Trophoblast cell (in vitro differentiated cells and primary cell): ENCODE results near the gene ATP23.

Experiments used
- DNase-seq, 2 donors: peaks; one replicate each; pipeline ENCODE4 v3.0.0-alpha.2; 2016
- H2AFZ ChIP-seq: 2 replicates; pipeline ENCODE4 v1.6.1; 2013; ENCODE audit warnings: low read length, moderate library complexity, mild to moderate bottlenecking; ENCODE audit not compliant: insufficient read depth, poor library complexity
- H2AK5ac ChIP-seq: 2 replicates; pipeline ENCODE4 v1.6.1; 2013; ENCODE audit warnings: mild to moderate bottlenecking, low read length
- H2BK120ac ChIP-seq: 2 replicates; pipeline ENCODE4 v1.6.1; 2013; ENCODE audit warnings: low read length, mild to moderate bottlenecking, moderate library complexity; ENCODE audit not compliant: insufficient read depth, poor library complexity
- H2BK12ac ChIP-seq: 2 replicates; pipeline ENCODE4 v1.6.1; 2013; ENCODE audit warnings: mild to moderate bottlenecking, low read length, moderate library complexity
- H2BK5ac ChIP-seq: 2 replicates; pipeline ENCODE4 v1.6.1; 2013; ENCODE audit warnings: low read length, low read depth, moderate library complexity, mild to moderate bottlenecking; ENCODE audit not compliant: poor library complexity
- H3K14ac ChIP-seq: 2 replicates; pipeline ENCODE4 v1.6.1; 2013; ENCODE audit warnings: mild to moderate bottlenecking, low read length
- H3K18ac ChIP-seq: 2 replicates; pipeline ENCODE4 v1.6.1; 2013; ENCODE audit warnings: mild to moderate bottlenecking, low read length
- H3K23ac ChIP-seq: 2 replicates; pipeline ENCODE4 v1.6.1; 2013; ENCODE audit warnings: low read length
- H3K27ac ChIP-seq: 2 replicates; pipeline ENCODE4 v1.5.1; 2013; ENCODE audit warnings: low read depth, mild to moderate bottlenecking, inconsistent platforms, low read length, moderate library complexity
- H3K27me3 ChIP-seq: 2 replicates; pipeline ENCODE4 v1.6.1; 2013; ENCODE audit warnings: inconsistent platforms, mild to moderate bottlenecking, low read length, moderate library complexity; ENCODE audit not compliant: insufficient read depth
- H3K36me3 ChIP-seq, 2 experiments: 1 replicate in 1 of 2; 2 replicates in 1 of 2; pipeline ENCODE4 v1.6.1; 2013; ENCODE audit warnings: low read length in 2 of 2, mild to moderate bottlenecking in 2 of 2, moderate library complexity in 1 of 2; ENCODE audit not compliant: insufficient read depth in 2 of 2, control insufficient read depth in 1 of 2
- H3K4ac ChIP-seq: 2 replicates; pipeline ENCODE4 v1.6.1; 2013; ENCODE audit warnings: low read depth, mild to moderate bottlenecking, low read length, moderate library complexity
- H3K4me1 ChIP-seq, 2 experiments: 1 replicate in 1 of 2; 2 replicates in 1 of 2; pipeline ENCODE4 v1.6.1; 2013; ENCODE audit warnings: low read length in 2 of 2, mild to moderate bottlenecking in 2 of 2, moderate library complexity in 1 of 2; ENCODE audit not compliant: insufficient read depth in 2 of 2, control insufficient read depth in 1 of 2
- H3K4me2 ChIP-seq: 2 replicates; pipeline ENCODE4 v1.6.1; 2013; ENCODE audit warnings: inconsistent platforms, mild to moderate bottlenecking, low read length, moderate library complexity
- H3K4me3 ChIP-seq: 2 replicates; pipeline ENCODE4 v1.5.1; 2013; ENCODE audit warnings: mild to moderate bottlenecking, low read depth, low read length, inconsistent platforms
- H3K79me1 ChIP-seq: one replicate; pipeline ENCODE4 v1.6.1; 2013; ENCODE audit warnings: low read length
- H3K79me2 ChIP-seq: 2 replicates; pipeline ENCODE4 v1.6.1; 2013; ENCODE audit warnings: low read length, mild to moderate bottlenecking; ENCODE audit not compliant: control insufficient read depth, insufficient read depth, poor library complexity
- H3K9ac ChIP-seq: 2 replicates; pipeline ENCODE4 v1.6.1; 2013; ENCODE audit warnings: mild to moderate bottlenecking, low read length
- H3K9me3 ChIP-seq: 2 replicates; pipeline ENCODE4 v1.6.1; 2013; ENCODE audit warnings: low read depth, mild to moderate bottlenecking, control low read depth, inconsistent platforms, low read length; ENCODE audit not compliant: insufficient read depth
- H4K12ac ChIP-seq: 2 replicates; pipeline ENCODE4 v1.6.1; 2013; ENCODE audit warnings: low read depth, mild to moderate bottlenecking, low read length, moderate library complexity
- H4K8ac ChIP-seq: 2 replicates; pipeline ENCODE4 v1.6.1; 2013; ENCODE audit warnings: low read depth, mild to moderate bottlenecking, low read length, moderate library complexity
- H4K91ac ChIP-seq: one replicate; pipeline ENCODE4 v1.6.1; 2013; ENCODE audit warnings: low read depth, mild to moderate bottlenecking, low read length, moderate library complexity
- WGBS: extraction: QIAGEN DNeasy Blood & Tissue Kit; methylation state at CpG from one replicate; pipeline ENCODE4 v1.1.7; 2013; ENCODE audit warnings: missing lambda C conversion rate; ENCODE audit not compliant: insufficient read length, insufficient coverage; ENCODE audit errors: extremely low coverage; 5-methylcytosine and 5-hydroxymethylcytosine counted together

ATP23 gene

DNA sequence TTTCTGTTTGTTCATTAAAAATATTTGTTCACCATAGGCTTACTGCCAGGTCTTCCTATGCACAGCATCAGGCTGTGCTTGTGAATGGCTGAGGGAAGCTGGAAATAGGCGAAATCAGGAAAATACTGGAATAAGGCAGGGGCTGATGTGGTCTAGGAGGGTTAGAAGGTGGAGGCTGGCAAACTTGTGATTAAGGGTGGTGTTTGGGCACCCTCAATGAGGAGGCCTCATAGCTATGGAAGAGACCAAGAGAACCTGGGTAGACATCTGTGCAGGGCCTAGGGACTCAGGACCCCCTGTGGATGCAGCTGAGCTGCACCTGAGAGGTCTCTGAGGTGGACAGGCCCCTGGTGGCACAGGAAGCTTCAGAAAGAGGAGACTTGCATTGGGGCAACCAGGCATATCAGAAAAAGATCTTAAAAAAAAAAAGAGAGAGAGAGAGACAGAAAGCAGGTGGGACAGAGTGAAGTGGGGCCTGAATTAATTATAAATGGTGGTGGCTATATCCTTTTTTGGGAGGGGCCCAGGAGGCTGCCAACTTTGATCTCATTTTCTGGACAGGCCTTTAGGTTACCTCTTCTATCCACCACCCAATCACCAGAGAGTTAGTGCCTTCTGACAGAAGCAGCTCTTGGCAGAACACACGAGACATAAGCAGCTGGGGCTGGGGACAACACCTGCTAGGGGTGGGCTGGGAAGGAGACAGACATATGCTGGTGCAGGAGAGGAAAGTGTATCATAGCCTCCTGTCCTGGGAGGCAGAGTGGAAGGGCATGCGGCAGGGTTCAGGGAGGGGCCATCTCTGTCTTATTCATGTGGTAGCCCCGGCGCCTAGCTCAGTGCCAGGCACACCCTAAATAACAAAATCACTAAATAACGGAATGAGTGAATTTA is 46.7 kb upstream of the ATP23 start:
- Histone ChIP-seq H3K36me3 (peaks cover 0 to 9% of the 10 kb centered on the region in 2 experiments), H3K23ac (no peak overlapping the region), H3K4me1 (peaks cover 3 to 13% of the 10 kb centered on the region in 2 experiments), H3K4me2 (no peak overlapping the region), H3K9me3 (peaks cover 2% of the 10 kb centered on the region), H3K14ac (no peak overlapping the region), H3K27ac (no peak overlapping the region), H2BK120ac (no peak overlapping the region), H2AFZ (no peak overlapping the region), H4K8ac (no peak overlapping the region), H2BK12ac (no peak overlapping the region), H3K79me1 (no peaks in the 10 kb centered on the region), H3K27me3 (peaks cover 16% of the 10 kb centered on the region), H4K12ac (no peak overlapping the region), H3K18ac (no peak overlapping the region), H3K9ac (no peak overlapping the region), H3K4ac (no peak overlapping the region), H3K4me3 (no peak overlapping the region), H3K79me2 (no peaks in the 10 kb centered on the region), H4K91ac (no peak overlapping the region), H2BK5ac (no peak overlapping the region), H2AK5ac (no peak overlapping the region)
- WGBS: no CpG with 5 or more reads among the region's 6 CpGs
- DNase-seq: no peak

DNA sequence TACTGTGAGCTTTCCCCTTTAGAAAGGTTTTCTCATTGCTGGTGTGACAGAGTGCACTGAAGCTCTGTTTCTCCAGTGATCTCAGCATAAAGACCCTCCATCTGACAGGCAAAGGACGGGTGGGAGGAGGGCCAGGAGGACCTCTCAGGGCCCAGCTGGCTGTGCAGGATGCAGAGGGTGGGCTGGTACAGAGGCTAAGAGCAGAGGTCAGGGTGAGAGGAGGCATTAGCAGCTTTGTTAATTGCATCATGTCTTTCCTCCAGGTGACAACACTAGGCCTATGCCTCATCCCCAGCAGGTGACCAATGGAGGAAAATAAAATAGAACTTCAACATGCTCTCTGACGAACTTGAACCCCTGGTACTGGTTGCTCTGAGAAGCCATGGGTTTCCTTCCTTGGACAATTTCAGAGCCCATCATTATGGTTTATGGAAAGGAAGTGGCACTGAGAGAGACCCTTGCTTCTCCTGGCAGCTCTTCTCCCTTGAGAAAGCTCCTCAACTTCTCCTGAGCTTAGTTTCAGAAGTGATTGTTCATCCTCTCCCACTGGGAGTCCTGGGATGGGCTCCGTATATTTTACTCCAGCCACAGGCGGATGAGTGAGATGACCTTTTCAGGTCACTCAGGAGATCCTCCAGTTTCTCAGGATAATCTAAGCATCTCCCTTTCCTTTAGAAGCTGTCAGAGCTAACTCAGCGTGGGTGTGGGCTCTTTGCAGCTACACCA is 45.8 kb upstream of the ATP23 start:
- no peak overlapping the region for H3K4ac ChIP-seq

DNA sequence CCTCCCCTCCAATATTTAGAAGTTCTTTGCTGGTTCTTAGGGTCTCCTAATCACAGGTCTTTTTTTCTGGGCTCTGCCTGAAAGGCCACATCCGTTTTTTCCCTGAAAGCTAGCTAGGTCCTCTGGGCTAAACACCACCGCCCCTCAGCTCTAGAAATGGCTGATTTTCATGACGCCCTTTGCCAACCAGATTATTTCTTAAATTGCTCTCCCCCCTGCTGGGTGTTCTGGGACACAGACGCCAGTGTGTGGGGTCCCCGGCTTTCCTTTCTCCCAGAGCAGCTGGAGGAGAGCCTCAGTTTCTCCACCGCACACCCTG is 45.3 kb upstream of the ATP23 start:
- peak overlapping the region; percentile 31 for H3K4me3 ChIP-seq
- H4K91ac ChIP-seq: no peak overlapping the region
- peak overlapping the region; percentile 86 for H3K4me2 ChIP-seq
- peaks cover 3 to 13% of the 10 kb centered on the region in 2 experiments for H3K4me1 ChIP-seq
- no peak overlapping the region for H3K9ac ChIP-seq
- H2AK5ac ChIP-seq: no peak overlapping the region
- H2AFZ ChIP-seq: peak overlapping the region; percentile 26
- H4K12ac ChIP-seq: no peak overlapping the region
- no peak overlapping the region for H2BK120ac ChIP-seq
- H3K27ac ChIP-seq: no peak overlapping the region
- no peak for DNase-seq
- H3K79me2 ChIP-seq: no peaks in the 10 kb centered on the region
- H3K27me3 ChIP-seq: peaks cover 12% of the 10 kb centered on the region
- H4K8ac ChIP-seq: no peak overlapping the region
- no peak overlapping the region for H2BK5ac ChIP-seq
- no peak overlapping the region for H3K23ac ChIP-seq
- H2BK12ac ChIP-seq: no peak overlapping the region
- no peak overlapping the region for H3K14ac ChIP-seq
- peaks cover 0 to 9% of the 10 kb centered on the region in 2 experiments for H3K36me3 ChIP-seq
- WGBS: no CpG with 5 or more reads among the region's 6 CpGs
- no peak overlapping the region for H3K4ac ChIP-seq
- H3K18ac ChIP-seq: no peak overlapping the region
- H3K9me3 ChIP-seq: peaks cover 2% of the 10 kb centered on the region
- no peaks in the 10 kb centered on the region for H3K79me1 ChIP-seq

More for the DNA sequence above, 45.8 kb upstream of the ATP23 start:
- Histone ChIP-seq H3K18ac (no peak overlapping the region), H2BK5ac (no peak overlapping the region), H3K36me3 (peaks cover 0 to 9% of the 10 kb centered on the region in 2 experiments), H2BK120ac (no peak overlapping the region), H3K79me2 (no peaks in the 10 kb centered on the region), H4K12ac (no peak overlapping the region), H2AFZ (no peak overlapping the region), H4K91ac (no peak overlapping the region), H3K4me3 (no peak overlapping the region), H3K27ac (no peak overlapping the region), H2AK5ac (no peak overlapping the region), H3K9me3 (peaks cover 2% of the 10 kb centered on the region), H2BK12ac (no peak overlapping the region), H3K23ac (no peak overlapping the region), H3K27me3 (peaks cover 12% of the 10 kb centered on the region), H4K8ac (no peak overlapping the region), H3K4me1 (peaks cover 3 to 13% of the 10 kb centered on the region in 2 experiments), H3K9ac (no peak overlapping the region), H3K14ac (no peak overlapping the region), H3K79me1 (no peaks in the 10 kb centered on the region), H3K4me2 (no peak overlapping the region)
- no CpG with 5 or more reads among the region's 5 CpGs for WGBS
- no peak for DNase-seq

DNA sequence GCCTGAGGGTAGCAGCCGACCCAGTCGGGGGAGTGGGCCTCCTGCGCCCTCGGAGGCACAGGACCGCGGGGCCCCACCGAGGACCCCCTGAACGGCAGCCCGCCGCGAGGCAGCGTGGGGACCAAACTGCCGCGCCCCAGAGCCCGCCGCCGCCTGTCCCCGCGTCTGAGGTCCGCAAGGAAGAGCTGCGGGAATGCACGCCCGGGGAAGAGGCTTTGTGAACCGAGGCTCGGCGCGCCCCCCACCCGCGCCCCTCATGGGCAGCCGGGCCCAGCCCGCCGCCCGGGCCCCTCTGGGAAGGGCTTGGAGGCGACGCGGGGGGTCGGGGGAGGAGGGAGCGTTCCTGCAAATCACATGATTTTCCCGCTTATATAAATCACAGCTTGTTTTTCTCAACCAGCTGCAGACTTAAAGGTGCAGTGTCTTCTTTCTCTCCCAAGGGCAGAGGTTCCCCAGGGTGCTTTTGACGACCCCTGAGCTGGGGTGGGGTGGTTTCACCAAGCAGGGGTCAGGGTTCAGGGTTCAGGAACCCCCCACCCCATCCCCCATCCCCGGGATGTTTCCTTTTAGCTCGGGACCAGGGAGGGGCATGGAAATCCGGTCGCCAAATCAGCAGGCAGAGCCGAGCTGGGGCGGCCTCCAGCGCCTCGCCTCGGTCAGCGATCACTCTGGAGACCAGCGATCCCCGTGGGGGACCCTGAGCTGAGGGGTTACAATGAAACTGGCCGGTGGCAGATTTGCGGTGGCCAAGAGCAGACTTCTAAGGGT is 44.7 kb upstream of the ATP23 start:
- Histone ChIP-seq H3K14ac (no peak overlapping the region), H3K79me2 (no peaks in the 10 kb centered on the region), H2BK120ac (peak overlapping the region; percentile 1), H3K9ac (no peak overlapping the region), H3K79me1 (no peaks in the 10 kb centered on the region), H3K36me3 (peaks cover 0 to 9% of the 10 kb centered on the region in 2 experiments), H3K27ac (no peak overlapping the region), H3K27me3 (peaks cover 12% of the 10 kb centered on the region), H3K4me1 (peaks cover 3 to 13% of the 10 kb centered on the region in 2 experiments), H4K8ac (peak overlapping the region; percentile 0), H2BK12ac (no peak overlapping the region), H2AK5ac (no peak overlapping the region), H3K4me2 (peak overlapping the region; percentile 86), H3K4ac (no peak overlapping the region), H2AFZ (peak overlapping the region; percentile 74), H3K4me3 (peak overlapping the region; percentile 31), H4K12ac (no peak overlapping the region), H3K9me3 (peaks cover 2% of the 10 kb centered on the region), H3K23ac (no peak overlapping the region), H4K91ac (no peak overlapping the region), H2BK5ac (no peak overlapping the region), H3K18ac (no peak overlapping the region)
- DNase-seq: peak in 1 of 2 donors; percentile 6
- no CpG with 5 or more reads among the region's 54 CpGs for WGBS
